ENCODE data around the gene PTGS2.

PTGS2 gene

GRCh38 chr1:186680245-186681061 is at the start of gene PTGS2:
PTGS2 (minus strand) TSS chr1:186680423; CDS start chr1:186680290, 133 bp downstream.
- peak; percentile 51 for TF ChIP-seq CTCF (IDR thresholded peaks at IDR 0.05; ENCODE audit: low read depth, low read length, missing control alignments)
- DNase-seq (ENCODE audit: extremely low read depth, low read depth), result peak; percentile 96
- peak within 1 kb of the TSS; percentile 54 for H3K4me3 ChIP-seq (replicated peaks; ENCODE audit: low read depth, low read length)

GRCh38 chr1:186722711-186723309 is 42.6 kb upstream of the PTGS2 start:
- TF ChIP-seq CTCF (IDR thresholded peaks at IDR 0.05; ENCODE audit: low read depth, low read length, missing control alignments), result peak; percentile 61
- H3K4me3 ChIP-seq (replicated peaks; ENCODE audit: low read depth, low read length), result no peak overlapping the region
- peak; percentile 42 for DNase-seq (ENCODE audit: extremely low read depth, low read depth)

GRCh38 chr1:186717286-186717685 is 37.1 kb upstream of the PTGS2 start:
- TF ChIP-seq CTCF (IDR thresholded peaks at IDR 0.05; ENCODE audit: low read depth, low read length, missing control alignments), result no peak
- no peak for DNase-seq (ENCODE audit: extremely low read depth, low read depth)
- H3K4me3 ChIP-seq (replicated peaks; ENCODE audit: low read depth, low read length), result no peak overlapping the region

GRCh38 chr1:186715887-186716809 is 35.9 kb upstream of the PTGS2 start:
- DNase-seq (ENCODE audit: extremely low read depth, low read depth), result no peak
- no peak for TF ChIP-seq CTCF (IDR thresholded peaks at IDR 0.05; ENCODE audit: low read depth, low read length, missing control alignments)
- H3K4me3 ChIP-seq (replicated peaks; ENCODE audit: low read depth, low read length), result no peak overlapping the region

- H3K4me3 ChIP-seq (replicated peaks; ENCODE audit: low read depth, low read length), result no peak overlapping the region
- TF ChIP-seq CTCF (IDR thresholded peaks at IDR 0.05; ENCODE audit: low read depth, low read length, missing control alignments), result no peak
- DNase-seq (ENCODE audit: extremely low read depth, low read depth), result no peak
Measured at GRCh38 chr1:186710696-186711095, 30.5 kb upstream of the PTGS2 start.

- DNase-seq (ENCODE audit: extremely low read depth, low read depth), result no peak
- no peak for TF ChIP-seq CTCF (IDR thresholded peaks at IDR 0.05; ENCODE audit: low read depth, low read length, missing control alignments)
- no peak overlapping the region for H3K4me3 ChIP-seq (replicated peaks; ENCODE audit: low read depth, low read length)
Measured at GRCh38 chr1:186708694-186709097, 28.5 kb upstream of the PTGS2 start.

Measured in HFF-Myc (cell line).